OCI-LY7 (cell line): ENCODE data around the gene TTC24.

Experiments used
- EZH2phosphoT487 ChIP-seq: fragments of 200-600 bp; sonication (generic); IDR thresholded peaks from 2 replicates; pipeline ENCODE4 v1.6.1; 2018; ENCODE audit warnings: low read depth, borderline replicate concordance, mild to moderate bottlenecking, mixed run types, antibody characterized with exemption, low read length, moderate library complexity, mixed read lengths
- TF ChIP-seq, protein P1 (sequence below): fragments of 200-600 bp; sonication (generic); conservative IDR thresholded peaks from 2 replicates; pipeline ENCODE4 v1.5.1; 2014; ENCODE audit warnings: mild to moderate bottlenecking, antibody characterized with exemption, low read length, moderate library complexity, mixed read lengths

- TF ChIP-seq, protein P1, sequence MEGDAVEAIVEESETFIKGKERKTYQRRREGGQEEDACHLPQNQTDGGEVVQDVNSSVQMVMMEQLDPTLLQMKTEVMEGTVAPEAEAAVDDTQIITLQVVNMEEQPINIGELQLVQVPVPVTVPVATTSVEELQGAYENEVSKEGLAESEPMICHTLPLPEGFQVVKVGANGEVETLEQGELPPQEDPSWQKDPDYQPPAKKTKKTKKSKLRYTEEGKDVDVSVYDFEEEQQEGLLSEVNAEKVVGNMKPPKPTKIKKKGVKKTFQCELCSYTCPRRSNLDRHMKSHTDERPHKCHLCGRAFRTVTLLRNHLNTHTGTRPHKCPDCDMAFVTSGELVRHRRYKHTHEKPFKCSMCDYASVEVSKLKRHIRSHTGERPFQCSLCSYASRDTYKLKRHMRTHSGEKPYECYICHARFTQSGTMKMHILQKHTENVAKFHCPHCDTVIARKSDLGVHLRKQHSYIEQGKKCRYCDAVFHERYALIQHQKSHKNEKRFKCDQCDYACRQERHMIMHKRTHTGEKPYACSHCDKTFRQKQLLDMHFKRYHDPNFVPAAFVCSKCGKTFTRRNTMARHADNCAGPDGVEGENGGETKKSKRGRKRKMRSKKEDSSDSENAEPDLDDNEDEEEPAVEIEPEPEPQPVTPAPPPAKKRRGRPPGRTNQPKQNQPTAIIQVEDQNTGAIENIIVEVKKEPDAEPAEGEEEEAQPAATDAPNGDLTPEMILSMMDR = no peak
- no peak for TF ChIP-seq EZH2phosphoT487
These were observed 13.1 kb upstream of the TTC24 start for GRCh38 chr1:156566436-156566835.
